CD4-positive, alpha-beta T cell treated with Interleukin-17A for 1 hour (primary cell): ENCODE data around the gene LRPPRC.
A peak's percentile ranks its signal among the peaks of the same experiment; 100 is the strongest.
"Not testable (repeated sequence)": the region's sequence is repeated elsewhere in the genome, so short reads cannot be mapped to it uniquely, and the experiment has no call there.

Experiments
- DNase-seq: peaks from one replicate; pipeline ENCODE4 v3.0.0-alpha.2; 2020

Gene LRPPRC

GRCh38 chr2:43995733-43996533, at the start of gene LRPPRC:
TSS of gene LRPPRC (minus strand) at chr2:43995989. CDS start at chr2:43995947, 42 bp downstream.
- peak; percentile 94 for DNase-seq

GRCh38 chr2:44045061-44045460, 49.3 kb upstream of the LRPPRC start:
- DNase-seq: no peak

GRCh38 chr2:44044281-44044720, 48.5 kb upstream of the LRPPRC start:
- DNase-seq: peak; percentile 76

GRCh38 chr2:44040365-44040764, 44.6 kb upstream of the LRPPRC start:
- no peak for DNase-seq

- no peak for DNase-seq
Observed at GRCh38 chr2:44038277-44038676, 42.5 kb upstream of the LRPPRC start.

GRCh38 chr2:44037221-44037620, 41.4 kb upstream of the LRPPRC start:
- DNase-seq: no peak

GRCh38 chr2:44033947-44034346, 38.2 kb upstream of the LRPPRC start:
- no peak for DNase-seq

GRCh38 chr2:44027076-44027475, 31.3 kb upstream of the LRPPRC start:
- DNase-seq: not testable (repeated sequence)

- no peak for DNase-seq
Observed at GRCh38 chr2:44016282-44016681, 20.5 kb upstream of the LRPPRC start.

- DNase-seq: no peak
Observed at GRCh38 chr2:44015239-44015638, 19.4 kb upstream of the LRPPRC start.

GRCh38 chr2:44013205-44013604, 17.4 kb upstream of the LRPPRC start:
- not testable (repeated sequence) for DNase-seq

GRCh38 chr2:44010266-44010665, 14.5 kb upstream of the LRPPRC start:
- DNase-seq: no peak

GRCh38 chr2:44009136-44009735, 13.4 kb upstream of the LRPPRC start:
- DNase-seq: no peak

GRCh38 chr2:44005846-44006245, 10.1 kb upstream of the LRPPRC start:
- no peak for DNase-seq

GRCh38 chr2:44004735-44005602, 9.2 kb upstream of the LRPPRC start:
- no peak for DNase-seq

GRCh38 chr2:44001716-44002115, 5.9 kb upstream of the LRPPRC start:
- no peak for DNase-seq

GRCh38 chr2:43998263-43998662, 2.5 kb upstream of the LRPPRC start:
- no peak for DNase-seq

GRCh38 chr2:43993437-43993836, 2.4 kb downstream of the LRPPRC start:
- DNase-seq: no peak

- no peak for DNase-seq
Observed at GRCh38 chr2:43989545-43989944, 6.2 kb downstream of the LRPPRC start.

- DNase-seq: no peak
Observed at GRCh38 chr2:43986600-43986999, 9.2 kb downstream of the LRPPRC start.

- no peak for DNase-seq
Observed at GRCh38 chr2:43985359-43985758, 10.4 kb downstream of the LRPPRC start.

- no peak for DNase-seq
Observed at GRCh38 chr2:43984533-43984932, 11.3 kb downstream of the LRPPRC start.

- DNase-seq: no peak
Observed at GRCh38 chr2:43980902-43981301, 14.9 kb downstream of the LRPPRC start.
